Measurements from ENCODE around the gene HIVEP3. TPM values are rescaled to one million over a fixed set of nuclear protein-coding genes. Genes with fewer than 3 reads are reported as not detected.

HIVEP3 gene
- polyA plus RNA-seq, 10 donors = 1.9 to 3.8 (median 2.7) TPM

DNA sequence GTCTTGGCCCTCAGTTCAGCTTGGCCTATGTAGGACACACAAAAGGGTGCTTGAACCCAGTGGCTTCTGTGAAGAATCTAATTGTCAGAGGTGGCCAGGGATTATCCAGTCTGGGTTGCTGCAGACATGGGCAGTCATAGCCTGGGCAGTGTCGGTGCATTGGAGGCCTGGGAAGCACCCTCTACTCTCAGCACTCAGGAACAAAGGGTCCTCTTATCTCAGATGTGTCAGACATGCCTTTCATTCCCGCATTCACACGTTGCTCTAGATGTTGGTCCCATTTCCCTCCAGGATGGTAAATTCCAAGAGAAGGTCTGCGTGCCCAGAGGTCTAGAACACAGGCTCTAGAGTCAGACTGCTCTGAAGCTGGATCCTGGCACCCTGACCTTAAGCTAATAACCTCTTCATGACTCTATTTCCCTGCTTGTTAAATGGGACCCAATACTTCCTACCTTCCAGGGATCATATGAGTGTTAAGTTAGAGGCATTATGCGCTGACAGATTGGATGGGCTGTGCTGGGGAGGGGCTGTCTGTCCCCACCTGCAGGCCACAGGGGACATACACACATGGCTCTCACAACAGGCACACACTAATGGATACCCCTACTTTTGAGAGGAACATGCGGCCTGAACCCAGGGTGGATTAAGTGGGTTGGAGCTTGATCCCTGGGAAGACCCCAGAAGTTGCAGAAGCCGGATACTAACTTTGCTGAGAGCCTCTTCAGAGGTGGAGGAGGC, 417.8 kb downstream of the HIVEP3 start:
- DNase-seq = no peak

- DNase-seq = no peak
Measured at GRCh38 chr1:41500378-41500777, 418.3 kb downstream of the HIVEP3 start.

DNA sequence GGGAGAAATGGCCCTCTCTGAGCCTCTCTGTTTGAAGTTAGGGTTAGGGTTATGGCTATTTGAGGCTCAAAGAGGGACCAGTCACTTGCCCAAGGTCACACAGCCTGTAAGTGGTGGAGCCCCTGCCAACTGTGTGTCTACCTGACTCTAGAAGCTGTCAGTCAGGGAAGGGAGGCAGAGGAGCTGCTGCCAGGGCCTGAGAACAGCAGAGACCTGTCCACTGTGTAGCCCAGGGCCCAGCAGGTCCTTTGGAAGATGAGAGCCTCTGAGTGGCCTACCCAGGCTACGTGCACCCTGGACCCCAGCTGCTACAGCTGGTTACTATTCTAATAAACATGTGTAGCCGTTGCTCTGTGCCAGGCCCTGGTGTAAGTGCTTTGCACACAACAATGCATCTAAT, 419.1 kb downstream of the HIVEP3 start:
- no peak for DNase-seq

DNA sequence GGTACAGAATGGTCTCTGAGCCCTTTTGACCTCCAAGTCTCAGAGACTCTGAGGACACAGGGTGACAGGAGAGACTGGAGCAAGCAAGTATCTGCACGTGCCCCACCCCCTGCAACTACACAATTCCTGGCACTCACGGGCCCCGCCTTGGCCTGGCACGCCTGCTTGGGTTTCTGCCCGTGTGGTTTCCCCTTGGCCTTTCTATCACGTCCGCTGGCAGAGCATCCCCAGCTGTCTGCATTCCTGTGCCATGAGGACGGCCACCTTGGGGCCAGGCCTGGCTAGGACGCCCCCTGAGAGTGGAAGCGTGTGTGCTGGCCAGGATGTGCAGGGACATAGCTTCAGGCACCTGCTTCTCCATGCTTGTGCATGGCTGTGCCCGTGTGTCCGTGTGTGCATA, 419.9 kb downstream of the HIVEP3 start:
- peak in 1 of 3 donors; percentile 71 for DNase-seq

- no peak for DNase-seq
Measured at GRCh38 chr1:41498391-41498790, 420.3 kb downstream of the HIVEP3 start.

DNA sequence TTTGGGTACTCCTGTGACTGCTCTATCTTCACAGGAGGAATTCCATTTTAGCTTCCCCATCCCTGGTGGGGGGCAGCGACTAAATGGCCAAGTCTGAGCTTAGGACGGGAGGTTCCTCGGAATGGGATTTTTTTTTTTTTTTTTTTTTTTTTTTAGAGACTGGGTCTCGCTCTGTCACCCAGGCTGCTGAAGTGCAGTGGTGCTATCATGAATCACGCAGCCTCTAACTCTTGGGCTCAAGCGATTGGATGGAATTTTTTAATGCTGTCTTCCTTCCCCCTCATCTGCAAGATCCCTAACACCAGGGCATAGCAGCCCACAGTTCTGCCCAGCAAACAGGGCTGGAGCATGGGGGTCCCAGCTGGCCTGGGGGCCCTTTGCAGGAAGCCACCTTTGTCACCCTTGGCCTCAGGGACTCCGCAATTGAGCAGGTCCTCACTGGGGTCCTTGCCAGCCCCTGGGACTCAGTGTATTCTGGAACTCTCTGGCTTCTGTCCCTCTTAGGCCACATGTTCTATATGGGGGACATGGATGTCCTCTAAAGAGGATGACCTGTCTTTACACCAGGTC, 421.2 kb downstream of the HIVEP3 start:
- no peak for DNase-seq

GRCh38 chr1:41497056-41497440, 421.7 kb downstream of the HIVEP3 start:
- DNase-seq = no peak

GRCh38 chr1:41496080-41497055, 422.4 kb downstream of the HIVEP3 start:
- DNase-seq = peak; percentile 87 to 95 (median 90)

- DNase-seq = peak in 1 of 3 donors; percentile 64
Measured at GRCh38 chr1:41495210-41495948, 423.3 kb downstream of the HIVEP3 start.

- DNase-seq = no peak
Measured at GRCh38 chr1:41494351-41495209, 424.1 kb downstream of the HIVEP3 start.

DNA sequence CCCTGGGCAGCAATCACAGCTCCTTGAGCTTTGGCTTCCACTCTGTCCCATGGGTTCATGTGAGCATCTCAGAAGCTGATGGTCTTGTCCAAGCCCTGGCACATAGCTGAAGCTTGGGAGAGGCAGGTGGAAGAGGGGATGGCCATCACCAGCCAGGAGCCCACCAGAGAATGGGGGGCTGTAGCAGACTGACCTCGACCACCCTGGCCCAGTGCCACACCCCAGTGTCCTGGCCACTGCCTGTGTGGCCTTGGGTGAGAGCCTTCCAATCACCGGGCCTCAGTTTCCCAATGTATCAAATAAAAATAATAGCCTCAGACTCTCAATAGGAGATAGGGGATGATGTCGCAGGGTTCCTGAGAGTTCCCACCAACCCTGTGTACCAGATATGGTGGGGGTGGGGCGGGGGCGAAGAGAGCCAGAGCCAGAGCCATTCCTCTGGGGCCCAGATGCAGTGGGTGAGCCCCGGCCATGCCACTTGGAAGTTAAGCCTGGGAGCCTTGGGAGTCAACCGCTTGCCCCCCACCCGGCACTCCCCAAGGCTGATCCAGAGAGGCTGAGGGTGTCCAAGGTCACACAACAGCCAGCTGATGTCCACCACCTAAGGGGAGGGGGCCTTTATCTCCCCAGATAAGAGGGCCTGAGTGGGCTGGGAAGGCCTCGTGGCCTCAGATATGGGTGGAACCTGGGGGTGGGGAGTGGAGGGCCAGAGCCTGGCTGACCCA, 424.9 kb downstream of the HIVEP3 start:
- DNase-seq = no peak

DNA sequence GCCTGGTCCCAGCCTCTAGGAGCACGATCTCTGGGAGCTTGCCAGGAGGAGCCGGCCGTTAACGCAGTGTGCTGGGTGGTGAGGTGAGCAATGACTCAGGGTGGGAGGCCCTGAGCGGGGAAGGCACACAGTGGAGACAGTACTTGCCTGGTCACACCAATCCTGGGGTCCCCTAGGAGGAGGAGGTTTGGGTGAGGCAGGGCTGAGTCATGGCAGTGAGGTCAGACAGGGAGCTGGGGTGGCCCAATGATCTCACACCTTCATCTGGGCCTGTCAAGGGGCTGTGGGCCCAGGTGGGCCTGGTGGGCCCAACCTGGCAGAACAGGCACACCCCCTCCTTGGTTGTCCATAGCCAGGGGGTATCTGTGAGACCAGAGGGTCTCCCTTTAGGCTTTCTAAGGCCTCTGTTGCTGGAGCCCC, 425.6 kb downstream of the HIVEP3 start:
- peak in 1 of 3 donors; percentile 82 for DNase-seq

DNA sequence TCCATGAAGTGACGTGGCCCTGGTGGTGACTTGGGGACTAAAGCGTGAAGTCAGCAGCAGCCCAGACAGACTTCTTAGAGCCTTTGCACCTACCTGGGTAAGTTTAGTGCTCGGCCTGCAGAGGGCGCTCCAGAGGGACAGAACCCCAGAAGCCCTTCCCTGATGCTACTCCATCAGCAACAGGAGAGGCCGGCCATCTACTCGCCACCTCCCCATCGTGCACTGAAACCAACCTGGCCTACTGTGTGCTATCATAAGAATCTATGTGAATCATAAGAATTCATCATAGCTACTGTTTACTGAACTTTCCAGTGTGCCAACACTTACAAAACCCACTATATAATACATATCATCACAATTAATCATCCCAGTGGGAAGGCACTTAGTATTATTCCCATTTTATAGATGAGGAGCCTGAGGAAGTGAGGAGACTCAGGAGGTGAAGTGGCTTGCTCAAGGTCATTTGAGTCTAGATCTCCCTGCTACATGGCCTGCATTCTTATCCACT, 426.3 kb downstream of the HIVEP3 start:
- no peak for DNase-seq

DNA sequence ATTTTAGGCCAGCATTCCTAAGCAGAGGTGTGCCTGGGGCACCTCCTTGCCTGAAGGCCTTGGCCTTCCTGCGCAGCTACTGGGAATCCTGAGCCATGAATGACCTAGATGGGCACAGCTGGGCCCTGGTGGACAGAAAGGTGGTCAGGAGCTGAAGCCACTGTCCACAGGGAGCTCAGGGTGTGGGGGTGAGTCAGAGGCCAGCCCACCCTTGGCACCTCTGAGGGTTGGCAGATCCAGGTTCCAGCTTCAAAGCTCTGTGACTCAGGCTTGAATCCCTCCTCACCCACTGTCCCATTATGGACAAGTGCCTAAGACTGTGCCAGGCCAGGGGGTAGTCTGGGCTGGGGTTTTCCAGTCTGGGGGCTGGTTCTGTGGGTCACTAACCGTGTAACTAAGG, 427.8 kb downstream of the HIVEP3 start:
- DNase-seq = no peak

DNA sequence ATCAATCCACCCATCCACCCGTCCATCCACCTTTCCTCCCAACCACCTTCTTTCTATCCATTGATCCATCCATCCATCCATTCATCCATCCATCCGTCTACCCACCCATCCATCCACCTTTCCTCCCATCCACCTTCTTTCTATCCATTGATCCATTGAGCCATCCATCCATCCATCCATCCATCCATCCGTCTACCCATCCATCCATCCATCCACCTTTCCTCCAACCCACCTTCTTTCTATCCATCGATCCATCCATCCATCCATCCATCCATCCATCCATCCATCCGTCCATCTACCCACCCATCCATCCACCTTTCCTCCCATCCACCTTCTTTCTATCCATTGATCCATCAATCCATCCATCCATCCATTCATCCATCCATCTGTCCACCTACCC, 429.2 kb downstream of the HIVEP3 start:
- no peak for DNase-seq

DNA sequence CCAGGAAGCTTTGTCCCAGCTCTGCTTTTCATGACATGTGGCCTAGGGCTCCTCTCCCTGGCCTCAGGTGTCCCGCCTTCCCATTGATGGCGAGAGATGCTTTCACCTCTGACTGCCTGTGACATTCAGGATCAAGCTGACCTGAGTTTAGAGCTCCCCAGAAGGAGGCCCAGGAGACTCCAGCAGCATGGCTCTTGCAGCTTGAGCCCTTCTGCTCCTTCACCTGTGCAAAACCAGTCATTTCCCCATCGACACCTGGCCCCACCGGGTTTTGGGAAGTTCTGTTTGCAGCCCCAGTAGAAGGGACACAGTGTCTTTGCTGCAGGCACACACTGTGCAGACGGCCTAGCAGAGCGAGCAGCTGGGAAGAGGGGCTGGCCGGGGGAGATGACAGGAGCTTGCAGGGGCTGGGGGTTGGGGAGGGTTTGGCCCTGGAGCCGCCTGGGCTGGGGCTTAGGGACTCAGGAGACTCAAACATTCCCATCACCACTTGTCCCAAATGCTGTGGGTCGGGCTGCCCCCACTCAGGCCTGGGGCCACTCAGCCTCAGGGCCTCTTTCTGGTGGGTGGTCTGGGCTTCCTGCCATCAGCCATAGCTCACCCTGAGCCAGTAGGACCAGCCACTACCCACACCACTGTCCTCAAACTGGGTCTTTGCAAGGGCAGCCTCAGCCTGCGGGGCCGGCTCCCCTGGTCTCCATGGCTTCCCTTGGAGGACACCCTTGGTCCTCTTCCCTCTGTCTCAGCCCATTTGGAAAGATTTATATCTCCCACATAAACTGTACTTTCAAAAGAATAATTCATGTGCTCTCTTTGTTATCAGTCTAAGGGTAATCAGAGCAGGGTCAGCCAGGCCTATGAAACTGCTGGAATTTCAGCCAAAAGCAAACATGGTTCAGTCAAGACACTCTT, 430.4 kb downstream of the HIVEP3 start:
- peak in 1 of 3 donors; percentile 58 for DNase-seq

DNA sequence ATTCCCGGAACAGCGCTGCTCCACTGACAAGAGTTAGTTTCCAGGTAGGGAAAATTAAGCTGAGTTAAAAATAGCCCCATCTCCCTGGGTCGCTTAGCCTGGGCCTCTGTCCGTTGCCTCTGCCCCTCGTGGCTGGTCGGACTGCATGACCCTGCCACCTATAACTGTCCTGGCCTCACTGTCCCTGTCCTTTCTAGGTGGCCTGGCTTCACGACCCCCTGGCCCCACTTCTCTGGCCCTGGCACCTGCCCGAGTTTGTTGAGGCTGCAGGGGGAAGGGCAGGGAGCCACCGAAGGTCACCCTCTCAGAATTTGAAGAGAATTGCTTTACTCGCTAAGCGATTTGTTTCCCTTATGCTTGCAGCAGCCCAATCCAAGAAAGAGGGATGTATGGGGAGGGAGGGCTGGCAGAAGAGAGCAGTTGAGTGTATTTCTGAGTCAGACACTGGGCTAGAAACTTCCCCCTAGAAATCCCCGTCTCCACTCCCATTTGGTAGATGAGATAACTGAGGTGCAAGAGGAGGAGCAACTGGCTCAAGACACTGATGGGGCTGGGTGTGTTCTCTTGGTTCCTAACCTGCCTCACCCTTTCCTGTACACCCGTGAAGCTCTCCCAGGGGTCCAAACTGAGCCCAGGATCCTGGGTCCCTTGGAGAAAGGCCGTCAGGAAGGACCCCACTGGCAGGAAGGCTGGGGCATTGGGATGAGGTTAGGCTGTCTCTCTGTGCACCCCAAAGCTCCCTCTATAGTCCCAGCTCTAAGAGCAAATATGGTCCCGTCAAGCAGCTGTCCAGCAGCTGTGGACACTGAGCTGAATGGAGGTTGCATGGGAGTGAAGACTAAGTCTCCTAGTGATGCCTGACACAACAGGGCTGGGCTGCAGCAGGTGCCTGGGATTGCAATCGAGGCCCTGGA, 431.3 kb downstream of the HIVEP3 start:
- DNase-seq = peak in 1 of 3 donors; percentile 59

All from muscle of back (tissue), 11 donors.